GDM1 (cell line): ENCODE measurements around the gene B3GNT7.
"Not testable (repeated sequence)": the region's sequence is repeated elsewhere in the genome, so short reads cannot be mapped to it uniquely, and the experiment has no call there.

Experiments
- DNase-seq: peaks from one replicate; lab custom pipeline; 2025; lab: John Stamatoyannopoulos, UW

Gene B3GNT7

GRCh38 chr2:231367178-231367577 lies 28.3 kb upstream of the B3GNT7 start:
- no peak for DNase-seq

- DNase-seq: no peak
Observed at GRCh38 chr2:231369580-231370428, 25.7 kb upstream of the B3GNT7 start.

- no peak for DNase-seq
Observed at GRCh38 chr2:231370429-231370748, 25.1 kb upstream of the B3GNT7 start.

- DNase-seq: no peak
Observed at GRCh38 chr2:231370749-231371429, 24.6 kb upstream of the B3GNT7 start.

- DNase-seq: no peak
Observed at GRCh38 chr2:231371430-231372054, 24.0 kb upstream of the B3GNT7 start.

- DNase-seq: no peak
Observed at GRCh38 chr2:231372326-231372725, 23.2 kb upstream of the B3GNT7 start.

- DNase-seq: no peak
Observed at GRCh38 chr2:231373184-231373583, 22.3 kb upstream of the B3GNT7 start.

GRCh38 chr2:231373786-231374349 lies 21.6 kb upstream of the B3GNT7 start:
- DNase-seq: no peak

GRCh38 chr2:231374771-231375170 lies 20.7 kb upstream of the B3GNT7 start:
- DNase-seq: no peak

GRCh38 chr2:231375994-231376615 lies 19.4 kb upstream of the B3GNT7 start:
- not testable (repeated sequence) for DNase-seq

GRCh38 chr2:231376857-231377256 lies 18.7 kb upstream of the B3GNT7 start:
- no peak for DNase-seq

- DNase-seq: no peak
Observed at GRCh38 chr2:231378026-231378722, 17.3 kb upstream of the B3GNT7 start.

- DNase-seq: no peak
Observed at GRCh38 chr2:231379266-231380215, 16.0 kb upstream of the B3GNT7 start.

GRCh38 chr2:231380307-231380706 lies 15.2 kb upstream of the B3GNT7 start:
- no peak for DNase-seq

GRCh38 chr2:231380991-231381847 lies 14.3 kb upstream of the B3GNT7 start:
- DNase-seq: no peak

GRCh38 chr2:231382116-231382515 lies 13.4 kb upstream of the B3GNT7 start:
- no peak for DNase-seq

GRCh38 chr2:231383416-231384108 lies 11.9 kb upstream of the B3GNT7 start:
- DNase-seq: no peak

GRCh38 chr2:231384109-231384435 lies 11.4 kb upstream of the B3GNT7 start:
- no peak for DNase-seq

- no peak for DNase-seq
Observed at GRCh38 chr2:231384970-231385369, 10.5 kb upstream of the B3GNT7 start.
